Kidney capillary endothelial cell (primary cell): ENCODE measurements around the gene CARMIL1.

Source experiments
- DNase-seq: peaks from one replicate; pipeline ENCODE4 v3.0.0-alpha.2; 2018; ENCODE audit warnings: low spot score

CARMIL1 gene

GRCh38 chr6:25278914-25279747 is at the start of gene CARMIL1:
CARMIL1 (plus strand) TSS chr6:25279374; CDS start chr6:25279796, 422 bp downstream.
- DNase-seq = peak; percentile 46

GRCh38 chr6:25229671-25230321 is 49.4 kb upstream of the CARMIL1 start:
- no peak for DNase-seq

- no peak for DNase-seq
Observed at GRCh38 chr6:25232479-25232878, 46.7 kb upstream of the CARMIL1 start.

GRCh38 chr6:25233226-25233625 is 45.9 kb upstream of the CARMIL1 start:
- no peak for DNase-seq

- DNase-seq = no peak
Observed at GRCh38 chr6:25237579-25237978, 41.6 kb upstream of the CARMIL1 start.

GRCh38 chr6:25239059-25239458 is 40.1 kb upstream of the CARMIL1 start:
- DNase-seq = no peak

GRCh38 chr6:25239498-25239897 is 39.7 kb upstream of the CARMIL1 start:
- no peak for DNase-seq

GRCh38 chr6:25242567-25242966 is 36.6 kb upstream of the CARMIL1 start:
- no peak for DNase-seq

- DNase-seq = no peak
Observed at GRCh38 chr6:25244865-25245264, 34.3 kb upstream of the CARMIL1 start.

GRCh38 chr6:25248123-25248522 is 31.1 kb upstream of the CARMIL1 start:
- DNase-seq = no peak

- no peak for DNase-seq
Observed at GRCh38 chr6:25249133-25249532, 30.0 kb upstream of the CARMIL1 start.

- no peak for DNase-seq
Observed at GRCh38 chr6:25250878-25251277, 28.3 kb upstream of the CARMIL1 start.

GRCh38 chr6:25251426-25251825 is 27.7 kb upstream of the CARMIL1 start:
- DNase-seq = no peak

GRCh38 chr6:25253351-25253750 is 25.8 kb upstream of the CARMIL1 start:
- no peak for DNase-seq

GRCh38 chr6:25254671-25255070 is 24.5 kb upstream of the CARMIL1 start:
- no peak for DNase-seq

GRCh38 chr6:25257686-25258348 is 21.4 kb upstream of the CARMIL1 start:
- DNase-seq = no peak

- DNase-seq = no peak
Observed at GRCh38 chr6:25259756-25260155, 19.4 kb upstream of the CARMIL1 start.

GRCh38 chr6:25263657-25264056 is 15.5 kb upstream of the CARMIL1 start:
- no peak for DNase-seq

GRCh38 chr6:25266456-25267100 is 12.6 kb upstream of the CARMIL1 start:
- no peak for DNase-seq

- DNase-seq = no peak
Observed at GRCh38 chr6:25267662-25268061, 11.5 kb upstream of the CARMIL1 start.

GRCh38 chr6:25270559-25270958 is 8.6 kb upstream of the CARMIL1 start:
- DNase-seq = no peak

GRCh38 chr6:25275436-25275835 is 3.7 kb upstream of the CARMIL1 start:
- no peak for DNase-seq
